ENCODE data around the gene C11orf42. TPM values are rescaled to one million over a fixed set of nuclear protein-coding genes. Genes with fewer than 3 reads are reported as not detected.

The C11orf42 gene
- total and polyA plus RNA-seq, 2 donors (not counting 3 experiments of a cell fraction or from before 2014, with no cell fraction given), result not detected

DNA sequence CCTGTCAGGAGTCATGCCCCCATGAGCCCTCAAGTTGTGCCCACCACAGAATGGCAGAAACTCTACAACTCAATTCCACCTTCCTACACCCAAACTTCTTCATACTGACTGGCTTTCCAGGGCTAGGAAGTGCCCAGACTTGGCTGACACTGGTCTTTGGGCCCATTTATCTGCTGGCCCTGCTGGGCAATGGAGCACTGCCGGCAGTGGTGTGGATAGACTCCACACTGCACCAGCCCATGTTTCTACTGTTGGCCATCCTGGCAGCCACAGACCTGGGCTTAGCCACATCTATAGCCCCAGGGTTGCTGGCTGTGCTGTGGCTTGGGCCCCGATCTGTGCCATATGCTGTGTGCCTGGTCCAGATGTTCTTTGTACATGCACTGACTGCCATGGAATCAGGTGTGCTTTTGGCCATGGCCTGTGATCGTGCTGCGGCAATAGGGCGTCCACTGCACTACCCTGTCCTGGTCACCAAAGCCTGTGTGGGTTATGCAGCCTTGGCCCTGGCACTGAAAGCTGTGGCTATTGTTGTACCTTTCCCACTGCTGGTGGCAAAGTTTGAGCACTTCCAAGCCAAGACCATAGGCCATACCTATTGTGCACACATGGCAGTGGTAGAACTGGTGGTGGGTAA, 6.1 kb upstream of the C11orf42 start, which contains the start of gene OR52W1:
OR52W1 (plus strand) TSS at position 51 of the 637 bp plus-strand sequence; CDS start at position 51, 0 bp downstream.
- FAIRE-seq, result no peak
- no TSS peak for BruUV-seq (replicated peaks)
- POLR2A ChIA-PET, result no interaction called here

More for the DNA sequence above, 6.1 kb upstream of the C11orf42 start, which contains the start of gene OR52W1:
- no peak within 1 kb of the TSS for H3K27ac ChIP-seq (ENCODE audit: insufficient read depth, low read depth, low read length)
- peaks cover 0 to 5% of the 10 kb centered on the region in 2 experiments for H3K27me3 ChIP-seq (ENCODE audit: control insufficient read depth in 2 of 2, insufficient read depth in 2 of 2, low read length in 2 of 2)
- no peak within 1 kb of the TSS for H2AFZ ChIP-seq (ENCODE audit: low read depth, low read length)
- no peaks in the 10 kb centered on the region for H4K20me1 ChIP-seq (replicated peaks; ENCODE audit: control insufficient read depth, extremely low read depth, insufficient read depth, low read length)
- H3K4me2 ChIP-seq (ENCODE audit: insufficient read depth, low read length), result no peak within 1 kb of the TSS
- H3K36me3 ChIP-seq (ENCODE audit: control insufficient read depth in 2 of 2, extremely low read depth in 1 of 2, insufficient read depth in 2 of 2, low read length in 2 of 2), result no peaks in the 10 kb centered on the region
- CTCF ChIA-PET, result no interaction called here
- intact Hi-C loops (cut with micrococcal nuclease), result no loop called here
- TF ChIP-seq, protein P1, sequence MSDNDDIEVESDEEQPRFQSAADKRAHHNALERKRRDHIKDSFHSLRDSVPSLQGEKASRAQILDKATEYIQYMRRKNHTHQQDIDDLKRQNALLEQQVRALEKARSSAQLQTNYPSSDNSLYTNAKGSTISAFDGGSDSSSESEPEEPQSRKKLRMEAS (IDR thresholded peaks at IDR 0.05; ENCODE audit: insufficient read depth, insufficient read length), result no peak
- TF ChIP-seq POLR2A (IDR thresholded peaks at IDR 0.05; ENCODE audit: low read depth, low read length) (no peak), MYC (IDR thresholded peaks at IDR 0.05; ENCODE audit: low read depth, low read length) (no peak), POLR2AphosphoS5 (IDR thresholded peaks at IDR 0.05; ENCODE audit: insufficient read depth, low read depth, low read length) (no peak), JUN (IDR thresholded peaks at IDR 0.05; ENCODE audit: borderline replicate concordance, insufficient read depth, insufficient read length, low read depth) (no peak), GATA2 (IDR thresholded peaks at IDR 0.05; ENCODE audit: insufficient read depth, insufficient read length, low read depth, low read length) (no peak), EZH2 (IDR thresholded peaks at IDR 0.05; ENCODE audit: borderline replicate concordance, low read depth, low read length, severe bottlenecking) (no peak), FOS (IDR thresholded peaks at IDR 0.05; ENCODE audit: borderline replicate concordance, insufficient read depth, low read length) (no peak)
- TF ChIP-seq, protein P2, sequence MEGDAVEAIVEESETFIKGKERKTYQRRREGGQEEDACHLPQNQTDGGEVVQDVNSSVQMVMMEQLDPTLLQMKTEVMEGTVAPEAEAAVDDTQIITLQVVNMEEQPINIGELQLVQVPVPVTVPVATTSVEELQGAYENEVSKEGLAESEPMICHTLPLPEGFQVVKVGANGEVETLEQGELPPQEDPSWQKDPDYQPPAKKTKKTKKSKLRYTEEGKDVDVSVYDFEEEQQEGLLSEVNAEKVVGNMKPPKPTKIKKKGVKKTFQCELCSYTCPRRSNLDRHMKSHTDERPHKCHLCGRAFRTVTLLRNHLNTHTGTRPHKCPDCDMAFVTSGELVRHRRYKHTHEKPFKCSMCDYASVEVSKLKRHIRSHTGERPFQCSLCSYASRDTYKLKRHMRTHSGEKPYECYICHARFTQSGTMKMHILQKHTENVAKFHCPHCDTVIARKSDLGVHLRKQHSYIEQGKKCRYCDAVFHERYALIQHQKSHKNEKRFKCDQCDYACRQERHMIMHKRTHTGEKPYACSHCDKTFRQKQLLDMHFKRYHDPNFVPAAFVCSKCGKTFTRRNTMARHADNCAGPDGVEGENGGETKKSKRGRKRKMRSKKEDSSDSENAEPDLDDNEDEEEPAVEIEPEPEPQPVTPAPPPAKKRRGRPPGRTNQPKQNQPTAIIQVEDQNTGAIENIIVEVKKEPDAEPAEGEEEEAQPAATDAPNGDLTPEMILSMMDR (IDR thresholded peaks at IDR 0.05; ENCODE audit: extremely low read depth in 1 of 2, insufficient read depth in 1 of 2, low read depth in 1 of 2, low read length in 2 of 2), result no peak
- H3K9me1 ChIP-seq (replicated peaks; ENCODE audit: control insufficient read depth, extremely low read depth, insufficient read depth, low read length), result no peaks in the 10 kb centered on the region
- H3K4me1 ChIP-seq (ENCODE audit: control insufficient read depth, extremely low read depth, insufficient read depth, low read length), result no peaks in the 10 kb centered on the region
- H3K4me3 ChIP-seq (replicated peaks in 1 of 3; ENCODE audit: insufficient read depth in 1 of 3, low read depth in 1 of 3, low read length in 3 of 3), result no peak within 1 kb of the TSS
- H3K79me2 ChIP-seq (ENCODE audit: control insufficient read depth, insufficient read depth, low read length), result no peaks in the 10 kb centered on the region
- no peak for DNase-seq (ENCODE audit: low read depth, low spot score)
- dilution Hi-C loops (cut with MboI; ENCODE audit: extremely low pct_ligation_motif_present, low sequenced_read_pairs), result no loop called here
- no peak within 1 kb of the TSS for H3K9ac ChIP-seq (replicated peaks; ENCODE audit: extremely low read depth, insufficient read depth, low read length)
- H3K9me3 ChIP-seq (replicated peaks; ENCODE audit: control insufficient read depth, insufficient read depth, low read length), result no peaks in the 10 kb centered on the region

All from endothelial cell of umbilical vein (primary cell).